HG02571 (cell line): ENCODE data around the gene TXLNA.
"Not testable (repeated sequence)": the region's sequence is repeated elsewhere in the genome, so short reads cannot be mapped to it uniquely, and the experiment has no call there.

Source experiments
- ATAC-seq: cut with Tn5 transposase; IDR thresholded peaks from one replicate; pipeline ENCODE4 v1.9.1; 2021; ENCODE audit warnings: mild to moderate bottlenecking, moderate library complexity; ENCODE audit not compliant: unreplicated experiment

Gene TXLNA

DNA sequence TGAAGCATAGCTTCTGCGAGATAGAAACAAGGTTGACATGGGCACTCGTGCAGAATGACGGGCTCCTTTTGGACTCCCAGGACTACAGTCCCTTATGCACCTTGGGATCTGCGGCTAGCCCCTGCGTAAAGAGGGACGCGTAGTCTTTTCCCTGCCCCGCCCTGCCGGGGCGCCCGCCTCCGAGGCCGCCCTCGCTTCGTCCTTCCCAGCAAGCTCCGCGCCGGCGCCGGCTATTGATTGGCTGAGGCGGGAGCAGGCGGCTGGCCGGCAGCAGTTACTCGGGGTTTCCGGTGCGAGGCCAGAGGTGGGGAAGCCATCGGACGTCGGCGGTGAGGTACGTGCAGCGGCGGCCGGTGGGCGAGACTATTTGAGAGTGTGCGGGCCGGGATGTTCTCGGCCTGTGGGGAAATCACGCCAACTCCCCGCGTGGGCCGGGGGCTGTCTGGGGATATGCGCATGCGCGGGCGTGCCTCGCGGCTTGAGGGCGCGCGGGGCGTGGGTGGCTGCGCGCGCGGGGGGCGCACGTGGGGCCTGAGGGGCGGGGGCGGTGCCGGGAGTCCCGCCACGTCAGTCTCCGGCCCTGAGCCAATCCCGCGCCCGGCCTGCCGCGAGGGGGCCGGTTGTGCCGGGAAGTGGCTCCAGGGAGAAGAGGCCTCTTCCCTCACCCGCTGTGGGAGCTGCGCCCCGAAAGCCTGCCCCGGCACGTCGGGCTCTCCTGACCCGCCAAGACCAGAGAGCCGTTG lies at the start of gene TXLNA:
Gene TXLNA, plus strand, starts transcription at position 233 of the 743 bp plus-strand sequence. CDS start 671 bp downstream, outside the sequence.
- ATAC-seq, result peak; percentile 85

GRCh38 chr1:32133950-32134280 lies 45.6 kb upstream of the TXLNA start:
- ATAC-seq, result not testable (repeated sequence)

- no peak for ATAC-seq
Measured at GRCh38 chr1:32137111-32137510, 42.4 kb upstream of the TXLNA start.

DNA sequence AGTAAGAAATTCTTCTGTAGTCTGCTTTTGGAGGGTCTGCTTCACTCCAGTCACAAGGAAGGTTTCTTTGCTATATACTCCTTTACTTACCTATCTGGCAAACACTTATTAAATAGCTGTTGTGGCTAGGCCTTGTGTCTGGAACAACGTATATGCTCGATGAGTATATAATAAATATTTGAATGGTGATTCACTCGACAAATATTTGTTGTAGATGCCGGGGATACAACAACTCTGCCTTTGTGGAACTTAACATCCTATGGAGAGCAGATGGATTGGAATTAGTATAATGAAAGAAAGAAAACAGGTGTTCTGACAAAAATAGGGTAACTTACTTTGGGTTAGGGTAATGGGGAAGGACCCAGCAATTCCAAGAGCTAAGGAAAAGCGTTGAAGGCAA lies 40.5 kb upstream of the TXLNA start:
- no peak for ATAC-seq

GRCh38 chr1:32142446-32143301 lies 36.8 kb upstream of the TXLNA start:
- no peak for ATAC-seq

- ATAC-seq, result not testable (repeated sequence)
Measured at GRCh38 chr1:32143302-32143695, 36.2 kb upstream of the TXLNA start.

DNA sequence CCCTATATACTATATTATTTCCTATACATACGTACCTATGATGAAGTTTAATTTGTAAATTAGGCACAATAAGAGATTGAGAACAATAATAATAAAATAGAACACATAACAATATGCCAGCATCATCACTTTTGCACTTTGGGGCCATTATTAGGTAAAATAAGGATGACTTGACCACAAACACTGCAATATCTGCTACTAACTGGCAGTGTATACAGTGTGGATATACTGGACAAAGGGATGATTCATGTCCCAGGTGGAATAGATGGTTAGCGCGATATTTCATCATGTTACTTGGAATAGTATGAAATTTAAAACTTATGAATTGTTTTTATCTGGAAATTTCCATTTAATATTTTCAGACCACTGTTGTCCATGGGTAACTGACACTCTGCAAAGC lies 35.4 kb upstream of the TXLNA start:
- ATAC-seq, result no peak

DNA sequence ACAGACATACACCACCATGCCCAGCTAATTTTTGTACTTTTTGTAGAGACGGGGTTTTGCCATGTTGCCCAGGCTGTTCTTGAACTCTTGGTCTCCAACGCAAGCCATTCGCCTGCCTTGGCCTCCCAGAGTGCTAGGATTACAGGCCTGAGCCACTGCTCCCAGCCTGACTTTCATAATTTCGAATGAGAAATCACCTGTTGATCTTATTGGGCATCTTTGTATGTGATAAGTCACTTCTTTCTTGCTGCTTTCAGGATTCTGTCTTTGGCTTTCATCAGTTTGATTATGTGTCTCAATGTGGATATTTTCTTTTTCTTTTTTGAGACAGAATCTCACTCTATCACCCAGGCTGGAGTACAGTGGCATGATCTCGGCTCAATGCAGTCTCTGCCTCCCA lies 31.7 kb upstream of the TXLNA start:
- not testable (repeated sequence) for ATAC-seq

GRCh38 chr1:32150847-32151246 lies 28.6 kb upstream of the TXLNA start:
- ATAC-seq, result no peak

DNA sequence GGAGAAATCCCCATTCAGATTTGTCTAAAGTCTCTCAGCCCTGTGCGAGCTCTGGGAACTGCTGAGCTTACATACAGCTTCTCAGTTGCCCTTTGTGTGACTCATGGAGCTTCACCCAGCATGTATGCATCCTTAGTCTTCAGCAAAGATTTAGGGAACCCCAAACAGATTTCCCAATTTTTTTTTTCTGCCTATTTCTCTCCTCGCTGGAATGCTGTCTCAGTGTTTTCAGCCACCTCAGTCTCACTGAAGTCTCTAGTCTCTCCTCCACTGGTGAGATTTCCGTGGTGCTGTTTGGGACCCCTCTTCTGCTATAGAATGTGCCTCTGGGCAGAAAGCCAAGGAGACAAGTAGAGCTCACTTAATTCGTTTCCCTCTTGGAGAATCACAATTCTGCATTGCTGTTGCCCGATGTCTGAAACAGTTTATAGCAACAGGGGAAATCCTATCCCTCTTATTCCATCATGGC lies 28.1 kb upstream of the TXLNA start:
- ATAC-seq, result no peak

GRCh38 chr1:32159189-32159588 lies 20.3 kb upstream of the TXLNA start:
- no peak for ATAC-seq

GRCh38 chr1:32163405-32163804 lies 16.1 kb upstream of the TXLNA start:
- ATAC-seq, result no peak

DNA sequence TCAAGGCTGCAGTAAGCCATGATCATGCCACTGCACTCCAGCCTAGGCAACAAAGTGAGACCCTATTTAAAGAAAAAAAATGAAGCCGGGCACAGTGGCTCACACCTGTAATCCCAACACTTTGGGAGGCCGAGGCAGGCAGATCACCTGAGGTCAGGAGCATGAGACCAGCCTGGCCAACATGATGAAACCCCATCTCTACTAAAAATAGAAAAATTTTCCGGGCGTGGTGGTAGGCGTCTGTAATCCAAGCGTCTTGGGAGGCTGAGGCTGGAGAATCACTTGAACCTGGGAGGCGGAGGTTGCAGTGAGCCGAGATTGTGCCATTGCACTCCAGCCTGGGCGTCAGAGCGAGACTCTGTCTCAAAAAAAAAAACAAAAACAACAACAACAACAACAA lies 13.8 kb upstream of the TXLNA start:
- not testable (repeated sequence) for ATAC-seq

GRCh38 chr1:32170991-32171390 lies 8.5 kb upstream of the TXLNA start:
- ATAC-seq, result no peak

DNA sequence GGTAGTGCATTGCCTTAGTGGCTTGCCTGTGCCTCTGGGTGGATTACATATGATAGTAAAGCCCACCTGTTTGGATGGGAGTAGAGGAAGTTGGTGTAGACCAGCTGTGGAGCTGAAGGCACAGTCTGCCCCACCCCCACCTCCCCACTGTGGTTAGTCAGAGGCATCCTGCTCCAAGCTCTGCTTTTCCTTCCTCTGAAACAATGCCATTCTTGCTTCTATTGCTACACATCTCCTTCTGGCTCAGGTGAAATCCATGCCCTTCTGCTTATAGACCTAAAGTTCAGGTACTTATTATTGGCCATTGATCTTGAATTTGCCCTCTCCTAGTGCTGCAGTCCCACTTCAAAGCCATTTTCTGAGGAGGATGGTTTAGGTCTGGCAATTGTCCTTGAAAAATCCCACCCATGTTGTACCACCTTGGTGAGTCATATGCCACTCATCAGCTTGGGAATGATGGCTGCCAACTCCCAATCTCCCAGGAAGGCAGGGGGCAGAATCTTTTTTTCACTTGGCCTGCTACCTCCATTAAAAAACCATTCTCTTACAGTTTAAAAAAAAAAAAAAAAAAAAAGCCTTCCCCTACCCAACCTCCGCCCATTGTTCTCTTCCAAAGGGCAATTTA lies 6.7 kb upstream of the TXLNA start:
- no peak for ATAC-seq

- ATAC-seq, result no peak
Measured at GRCh38 chr1:32178380-32179192, 889 bp upstream of the TXLNA start.

GRCh38 chr1:32179193-32179442 lies 357 bp upstream of the TXLNA start:
- no peak for ATAC-seq

GRCh38 chr1:32180186-32181060 lies 948 bp downstream of the TXLNA start:
- ATAC-seq, result no peak

DNA sequence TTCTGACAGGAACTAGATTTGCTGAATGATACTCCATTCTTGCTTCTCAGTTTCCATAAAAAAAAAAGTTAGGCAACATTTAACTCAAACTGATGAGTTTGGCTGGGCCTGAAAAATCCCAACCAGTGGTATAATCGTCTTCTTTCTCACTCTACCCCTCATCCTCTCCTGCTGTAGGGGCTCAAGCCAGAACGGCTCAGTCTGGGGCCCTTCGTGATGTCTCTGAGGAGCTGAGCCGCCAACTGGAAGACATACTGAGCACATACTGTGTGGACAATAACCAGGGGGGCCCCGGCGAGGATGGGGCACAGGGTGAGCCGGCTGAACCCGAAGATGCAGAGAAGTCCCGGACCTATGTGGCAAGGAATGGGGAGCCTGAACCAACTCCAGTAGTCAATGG lies 1.6 kb downstream of the TXLNA start:
- ATAC-seq, result no peak

DNA sequence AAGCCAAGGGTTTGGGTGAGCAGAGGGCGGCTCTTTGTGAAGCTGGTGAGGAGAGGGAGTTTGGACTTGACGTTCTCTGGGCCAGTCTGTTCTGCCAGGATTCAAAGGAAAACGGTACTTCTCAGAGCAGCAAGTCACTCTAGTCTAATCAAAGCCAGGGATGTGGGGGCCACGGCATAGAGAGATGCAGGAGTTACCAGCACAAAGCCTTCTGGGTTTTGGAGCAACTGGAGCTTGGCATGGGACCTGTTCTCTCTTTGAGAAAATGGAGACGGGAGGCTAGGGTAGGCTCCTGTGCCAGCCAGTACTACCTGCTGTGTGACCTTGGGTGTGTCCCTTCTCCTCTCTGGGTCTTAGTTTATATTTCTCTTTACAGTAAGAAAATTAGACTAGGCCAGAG lies 2.1 kb downstream of the TXLNA start:
- no peak for ATAC-seq
